A204.1 (cell line): ENCODE results near the gene TSR3.

ENCODE experiments used
- FAIRE-seq: peaks from 2 replicates; lab custom pipeline; 2012; peaks lifted over from hg19 to GRCh38; lab: Jason Lieb, UNC

Gene TSR3

DNA sequence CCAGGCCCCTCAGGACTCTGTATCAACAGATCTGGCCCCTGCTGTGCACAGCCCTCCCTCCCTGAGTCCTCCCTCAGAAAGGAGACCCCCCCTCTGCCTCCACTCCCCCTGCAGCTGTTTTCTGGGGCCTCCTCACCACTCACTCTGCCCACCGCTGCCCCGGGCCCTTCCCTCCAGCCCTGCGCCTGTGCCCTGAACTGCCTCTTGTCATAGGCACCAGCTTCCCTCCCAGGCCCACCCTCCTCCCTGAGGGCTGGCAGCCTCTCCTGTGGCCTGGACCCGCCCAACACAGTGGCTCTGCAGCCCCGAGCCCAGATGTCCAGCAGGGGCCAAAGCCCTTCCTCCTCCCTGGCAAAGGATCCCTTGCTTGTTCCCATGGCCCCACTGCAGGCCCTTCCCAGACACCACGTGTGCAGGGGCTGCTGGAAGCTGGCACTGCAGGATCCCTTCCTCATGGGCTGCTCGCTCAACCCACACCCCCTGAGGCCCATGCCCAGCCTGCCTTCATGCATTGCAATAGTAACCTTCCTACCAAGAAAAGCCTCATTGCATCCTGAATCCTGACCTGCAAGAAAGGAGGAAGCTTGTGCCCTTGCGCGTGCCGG is 25.8 kb upstream of the TSR3 start:
- FAIRE-seq = no peak

DNA sequence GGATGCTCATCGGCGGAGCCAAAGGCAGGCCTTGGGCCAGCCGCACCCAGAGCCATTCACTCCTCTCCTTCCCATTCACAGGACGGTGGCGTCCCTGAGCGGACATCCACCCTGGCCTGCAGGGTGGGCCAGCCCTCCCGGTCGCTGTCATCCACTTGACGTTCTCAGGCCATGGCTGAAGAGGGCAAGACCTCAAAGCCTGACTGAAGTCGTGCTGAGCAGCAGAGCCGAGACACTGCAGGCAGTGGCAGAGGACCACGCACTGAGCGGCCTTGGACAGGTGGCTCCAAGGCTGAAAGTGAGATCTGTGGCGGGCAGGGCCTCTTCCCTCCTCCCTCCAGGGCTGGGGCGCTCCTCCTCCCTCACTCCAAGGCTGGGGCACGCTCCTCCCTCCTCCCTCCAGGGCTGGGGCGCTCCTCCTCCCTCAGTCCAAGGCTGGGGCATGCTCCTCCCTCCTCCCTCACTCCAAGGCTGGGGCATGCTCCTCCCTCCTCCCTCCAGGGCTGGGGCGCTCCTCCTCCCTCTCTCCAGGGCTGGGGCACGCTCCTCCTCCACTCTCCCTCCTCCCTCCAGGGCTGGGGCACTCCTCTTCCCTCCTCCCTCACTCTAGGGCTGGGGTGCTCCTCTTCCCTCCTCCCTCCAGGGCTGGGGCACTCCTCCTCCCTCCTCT is 24.2 kb upstream of the TSR3 start:
- no peak for FAIRE-seq

DNA sequence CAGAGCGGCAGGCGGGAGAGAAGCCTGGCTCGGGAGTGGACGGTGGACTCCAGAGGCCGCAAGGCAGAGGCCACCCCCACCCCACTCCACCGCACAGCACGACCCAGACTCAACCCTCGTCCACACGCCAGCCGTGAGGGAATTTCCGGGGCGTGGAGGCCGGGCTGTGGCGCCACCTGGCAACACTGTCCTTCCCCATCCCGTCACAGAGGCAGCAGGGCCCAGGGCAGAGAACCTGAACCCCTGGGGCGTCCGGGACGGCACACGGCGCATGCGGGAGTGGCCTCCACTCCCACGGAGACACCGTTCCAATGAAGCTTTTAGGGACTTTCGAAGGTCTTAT is 23.6 kb upstream of the TSR3 start:
- FAIRE-seq = no peak

DNA sequence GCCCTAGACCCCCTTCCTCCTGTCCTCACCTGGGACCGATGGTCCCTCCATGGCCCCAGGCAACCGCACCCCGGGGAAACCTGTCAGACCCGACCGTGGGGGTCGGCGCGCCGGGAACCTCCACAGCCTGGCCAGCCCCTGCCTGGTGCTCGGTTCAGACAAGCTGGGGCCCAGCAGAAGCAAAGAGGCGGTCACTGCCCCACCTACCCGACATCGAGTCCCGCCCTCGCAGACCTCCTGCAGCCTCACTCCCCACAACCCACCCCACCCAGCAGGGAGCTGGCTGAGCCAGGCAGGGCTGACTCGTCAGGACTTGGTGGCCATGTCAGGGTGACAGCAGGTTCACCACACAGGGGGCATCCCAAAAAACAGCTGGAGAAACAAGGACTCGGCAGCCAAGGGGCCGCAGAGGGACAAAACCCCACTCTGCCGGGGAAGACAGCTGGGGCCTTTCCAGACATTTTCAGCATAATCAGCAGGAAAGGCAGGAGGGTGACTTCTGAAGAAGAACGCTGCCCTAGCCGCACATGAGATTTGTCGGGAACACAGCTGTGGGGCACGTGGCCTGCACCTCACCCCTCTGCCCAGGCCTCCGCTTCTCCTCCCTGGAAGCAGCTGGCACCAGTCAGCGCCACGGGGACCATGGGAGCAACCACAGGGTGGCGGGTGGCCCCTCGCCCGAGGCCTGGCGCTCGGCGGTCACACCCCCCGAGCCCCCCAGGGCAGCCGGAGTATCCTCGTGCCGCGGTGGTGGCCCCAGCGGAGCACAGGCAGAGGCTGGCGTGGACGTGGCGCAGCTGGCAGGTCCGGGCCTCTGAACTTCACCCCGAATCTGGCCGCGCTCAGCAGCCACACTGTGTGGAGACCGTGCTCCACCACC is 23.0 kb upstream of the TSR3 start:
- no peak for FAIRE-seq

DNA sequence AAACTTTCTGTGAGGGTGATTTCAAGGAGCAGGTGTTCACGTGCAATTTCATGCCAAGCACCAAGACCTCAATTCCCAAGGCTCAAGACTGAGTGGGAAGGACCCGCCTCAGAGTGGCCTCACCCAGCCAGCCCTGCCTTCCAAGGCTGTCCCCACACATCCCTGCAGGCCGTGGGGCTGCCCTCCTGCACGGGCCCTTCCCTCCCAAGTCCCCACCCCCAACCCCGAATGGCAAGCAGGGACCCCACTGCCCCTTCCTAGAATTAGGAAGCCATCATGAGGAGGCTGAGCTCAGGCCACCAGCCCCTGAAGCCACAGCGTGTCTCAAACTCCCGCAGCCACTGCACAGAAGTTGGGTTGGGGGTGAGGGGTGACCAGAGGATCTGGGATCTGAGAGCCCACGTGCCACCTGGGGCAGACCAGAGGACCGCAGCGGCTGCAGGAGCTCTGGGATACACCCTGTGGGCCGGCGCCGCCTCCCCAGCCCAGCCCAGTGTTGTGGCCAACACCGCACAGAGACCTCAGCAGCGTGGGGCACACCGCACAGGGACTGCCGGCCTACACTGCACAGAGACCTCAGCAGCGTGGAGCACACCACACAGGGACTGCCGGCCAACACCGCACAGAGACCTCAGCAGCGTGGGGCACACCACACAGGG is 20.7 kb upstream of the TSR3 start:
- FAIRE-seq = no peak

DNA sequence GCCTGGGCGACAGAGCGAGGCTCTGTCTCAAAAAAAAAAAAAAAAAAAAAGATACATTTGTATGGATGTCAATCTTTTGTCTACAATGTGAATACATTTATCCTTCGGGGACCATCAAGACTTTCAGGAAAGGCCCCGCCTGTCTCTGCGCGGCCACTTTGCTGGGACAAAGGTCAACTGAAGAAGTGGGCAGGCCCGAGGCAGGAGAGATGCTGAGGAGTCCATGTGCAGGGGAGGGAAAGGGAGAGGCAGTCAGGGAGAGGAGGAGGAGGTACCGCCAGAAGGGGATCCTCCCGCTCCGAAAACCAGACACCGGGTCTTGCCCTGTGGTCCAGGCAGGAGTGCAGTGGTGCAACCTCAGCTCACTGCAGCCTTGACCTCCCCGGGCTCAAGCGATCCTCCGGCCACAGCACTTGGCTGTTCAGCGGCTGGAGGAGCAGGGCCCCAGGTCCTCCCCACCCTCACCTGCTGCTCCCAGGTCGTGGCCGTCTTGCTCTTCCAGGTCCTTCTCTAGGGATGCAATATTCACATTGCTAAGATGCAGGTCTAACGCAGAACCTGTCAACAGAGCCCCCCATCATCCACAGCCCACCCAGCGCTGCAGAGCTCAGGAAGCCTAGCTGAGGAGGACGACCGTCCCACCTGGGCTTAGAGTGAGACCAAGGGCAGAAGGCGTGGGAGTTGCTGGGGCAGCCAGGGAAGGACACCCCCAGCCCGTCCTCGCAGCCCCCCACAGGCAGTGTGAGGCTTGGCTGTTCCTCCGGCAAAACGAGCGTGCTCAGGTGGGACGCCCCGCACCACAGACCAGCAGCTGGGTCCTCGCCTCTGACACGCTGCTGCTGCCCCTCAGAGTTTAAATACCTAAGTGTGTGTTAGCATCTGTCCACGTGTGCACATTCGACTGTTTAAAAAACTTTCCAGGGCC is 19.6 kb upstream of the TSR3 start:
- no peak for FAIRE-seq

DNA sequence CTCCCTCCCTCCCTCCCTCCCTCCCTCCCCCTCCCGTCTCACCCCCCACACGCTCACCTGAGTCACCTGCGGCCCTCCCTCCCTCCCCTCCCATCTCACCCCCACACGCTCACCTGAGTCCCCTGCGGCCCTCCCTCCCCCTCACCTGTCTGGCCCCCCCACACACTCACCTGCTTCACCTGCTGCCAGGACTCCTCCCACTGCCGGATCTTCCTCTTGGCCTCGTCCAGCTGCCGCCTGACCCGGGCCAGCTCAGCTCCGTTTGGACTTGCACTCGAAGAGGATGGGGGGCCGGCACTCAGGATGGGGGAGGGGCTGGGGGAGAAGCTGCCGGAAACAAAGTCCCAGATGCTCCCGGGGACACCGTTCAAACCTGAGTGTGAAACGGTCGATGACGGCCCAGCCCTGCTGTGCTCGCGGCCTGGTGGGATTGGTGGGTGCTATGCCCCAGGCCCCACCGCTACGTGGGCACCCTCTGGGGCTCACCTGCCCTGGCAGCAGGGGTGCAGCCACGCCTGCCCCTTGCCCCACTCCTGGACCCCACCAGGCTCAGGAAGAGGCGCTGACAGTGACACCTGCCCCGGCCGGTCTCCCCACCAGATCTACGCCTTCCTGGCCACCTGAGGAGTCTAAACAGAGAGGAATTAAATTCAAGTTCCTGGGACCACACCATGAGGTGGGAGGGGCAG is 16.0 kb upstream of the TSR3 start:
- no peak for FAIRE-seq

DNA sequence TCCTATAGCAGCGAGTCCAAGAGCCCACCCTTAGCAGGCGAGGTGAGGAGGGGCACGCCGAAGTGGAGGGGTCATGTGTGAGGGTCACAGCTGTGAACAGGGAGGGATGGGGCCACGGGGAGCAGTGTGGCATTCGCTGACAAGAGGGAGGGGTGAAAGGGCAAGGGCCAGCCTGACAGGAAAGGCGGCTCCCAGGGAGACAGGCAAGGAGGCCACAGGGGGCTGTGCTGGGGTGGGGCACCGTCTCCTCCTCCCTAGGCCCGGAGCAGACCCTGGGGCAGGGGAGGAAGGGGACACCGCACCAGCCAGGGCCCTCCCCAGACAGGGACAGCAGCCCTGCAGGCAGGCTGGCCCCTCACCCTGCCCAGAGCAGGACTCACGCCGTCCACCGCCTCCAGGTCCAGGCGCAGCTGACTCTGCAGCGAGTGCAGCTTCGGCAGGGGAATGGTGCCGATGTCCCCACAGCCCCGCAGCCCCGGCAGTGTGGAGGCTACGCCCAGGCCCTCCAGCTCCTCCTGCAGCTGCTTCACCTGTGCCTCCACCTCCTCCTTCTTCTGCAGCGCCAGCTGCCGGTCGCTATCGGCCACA is 15.1 kb upstream of the TSR3 start:
- FAIRE-seq = no peak

DNA sequence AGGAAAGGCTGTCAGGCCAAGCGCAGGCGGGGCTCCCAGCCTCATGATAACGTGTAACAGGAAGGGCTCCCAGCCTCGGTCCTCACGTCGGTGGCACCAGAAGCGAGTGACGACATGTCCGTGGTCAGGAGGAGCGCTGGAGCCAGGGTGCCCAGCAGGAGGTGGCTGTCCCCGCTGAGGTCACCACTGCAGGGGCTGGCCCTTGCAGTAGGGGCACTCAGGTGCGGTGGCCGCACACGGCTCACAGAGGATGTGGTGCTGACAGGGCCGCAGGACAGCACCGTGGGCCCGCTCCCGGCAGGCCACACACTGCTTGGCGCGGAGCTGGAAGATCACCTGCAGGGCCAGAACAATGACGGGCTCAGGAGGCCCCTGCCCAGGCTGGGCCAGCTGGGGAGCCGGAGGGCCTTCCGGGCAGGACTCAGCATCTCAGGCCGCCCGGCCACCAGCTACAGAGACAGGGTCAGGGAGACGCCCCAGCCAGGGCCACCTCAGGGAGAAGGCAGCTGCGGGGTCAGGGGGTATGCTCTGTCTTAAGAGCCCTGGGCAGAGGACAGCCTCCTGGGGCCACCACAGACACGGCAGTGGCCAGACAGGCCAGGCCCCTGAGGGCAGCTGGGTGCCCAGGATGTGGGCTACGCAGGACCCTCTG is 14.5 kb upstream of the TSR3 start:
- FAIRE-seq = no peak

DNA sequence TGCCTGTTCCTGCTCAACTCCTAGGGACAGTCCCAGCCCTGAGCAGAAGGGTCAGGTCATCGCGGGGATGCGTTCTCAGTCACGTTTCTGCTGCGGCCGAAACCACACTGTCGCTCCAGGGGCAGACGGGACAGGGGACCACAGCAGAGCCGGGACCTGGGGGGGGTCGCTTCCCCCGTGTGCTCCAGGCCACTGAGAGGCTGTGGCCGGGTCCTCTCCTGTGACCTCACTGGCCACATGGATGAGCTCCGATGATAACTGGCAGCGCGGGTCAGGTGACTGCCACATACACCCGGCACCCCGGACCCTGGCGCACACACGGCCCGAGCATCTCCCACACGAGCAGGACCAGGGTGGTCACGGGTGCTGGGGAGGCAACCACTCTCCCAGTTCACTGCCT is 12.8 kb upstream of the TSR3 start:
- FAIRE-seq = no peak

DNA sequence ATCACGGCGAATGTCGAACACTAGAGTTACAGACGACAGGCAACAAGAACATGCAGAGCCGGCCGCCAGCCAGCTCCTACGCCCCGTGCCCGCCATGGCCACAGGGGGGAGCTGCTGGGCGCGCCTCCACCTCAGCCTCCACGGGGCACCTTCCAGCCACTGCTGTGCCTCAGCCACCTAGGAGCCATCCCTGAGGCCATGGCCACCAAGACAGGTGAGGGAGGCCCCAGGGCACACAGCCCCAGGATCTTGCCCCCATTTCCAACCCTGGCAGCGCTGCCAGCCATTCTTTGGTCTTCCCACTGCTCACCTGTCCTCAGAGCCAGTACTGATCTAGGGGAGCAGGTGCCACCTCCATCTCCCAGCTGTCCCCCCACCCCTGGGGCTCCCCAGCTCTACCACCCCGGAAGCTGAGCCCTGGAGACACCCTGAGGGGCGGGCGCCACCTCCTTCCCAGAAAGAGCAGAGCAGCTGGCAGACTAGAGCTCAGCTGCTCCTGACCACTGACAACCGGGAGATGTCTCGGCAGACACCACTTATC is 11.9 kb upstream of the TSR3 start:
- FAIRE-seq = no peak

DNA sequence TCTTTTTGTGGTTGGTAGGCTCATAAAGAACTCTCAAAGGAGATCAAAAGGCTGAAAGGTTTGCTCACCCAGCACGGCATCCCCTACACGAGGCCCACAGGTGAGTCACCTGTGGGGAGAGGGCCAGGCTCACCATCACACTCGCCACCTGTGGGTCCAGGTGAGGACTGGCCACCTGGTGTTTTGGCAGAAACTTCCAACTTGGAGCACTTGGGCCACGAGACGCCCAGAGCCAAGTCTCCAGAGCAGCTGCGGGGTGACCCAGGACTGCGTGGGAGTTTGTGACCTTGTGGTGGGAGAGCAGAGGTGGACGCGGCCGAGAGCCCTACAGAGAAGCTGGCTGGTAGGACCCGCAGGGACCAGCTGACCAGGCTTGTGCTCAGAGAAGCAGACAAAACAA is 11.1 kb upstream of the TSR3 start:
- no peak for FAIRE-seq

DNA sequence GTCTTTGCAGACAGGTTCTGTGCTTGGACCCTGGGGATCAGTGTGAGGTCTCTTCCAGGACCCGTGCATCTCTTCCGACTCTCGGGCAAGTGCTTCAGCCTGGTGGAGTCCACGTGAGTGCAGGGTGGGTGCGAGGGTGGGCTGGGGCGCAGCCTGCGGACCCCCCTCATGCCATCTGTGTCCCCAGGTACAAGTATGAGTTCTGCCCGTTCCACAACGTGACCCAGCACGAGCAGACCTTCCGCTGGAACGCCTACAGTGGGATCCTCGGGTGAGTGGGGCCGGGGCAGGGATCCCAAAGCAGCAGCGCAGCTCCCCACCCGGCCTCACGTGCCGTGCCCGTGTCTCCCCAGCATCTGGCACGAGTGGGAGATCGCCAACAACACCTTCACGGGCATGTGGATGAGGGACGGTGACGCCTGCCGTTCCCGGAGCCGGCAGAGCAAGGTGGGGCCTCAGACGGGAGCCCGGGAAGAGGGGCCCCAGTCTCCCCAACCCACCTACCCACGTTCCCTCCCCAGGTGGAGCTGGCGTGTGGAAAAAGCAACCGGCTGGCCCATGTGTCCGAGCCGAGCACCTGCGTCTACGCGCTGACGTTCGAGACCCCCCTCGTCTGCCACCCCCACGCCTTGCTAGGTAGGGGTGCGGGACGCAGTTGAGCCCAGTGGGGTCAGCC is 10.1 kb upstream of the TSR3 start:
- FAIRE-seq = no peak

DNA sequence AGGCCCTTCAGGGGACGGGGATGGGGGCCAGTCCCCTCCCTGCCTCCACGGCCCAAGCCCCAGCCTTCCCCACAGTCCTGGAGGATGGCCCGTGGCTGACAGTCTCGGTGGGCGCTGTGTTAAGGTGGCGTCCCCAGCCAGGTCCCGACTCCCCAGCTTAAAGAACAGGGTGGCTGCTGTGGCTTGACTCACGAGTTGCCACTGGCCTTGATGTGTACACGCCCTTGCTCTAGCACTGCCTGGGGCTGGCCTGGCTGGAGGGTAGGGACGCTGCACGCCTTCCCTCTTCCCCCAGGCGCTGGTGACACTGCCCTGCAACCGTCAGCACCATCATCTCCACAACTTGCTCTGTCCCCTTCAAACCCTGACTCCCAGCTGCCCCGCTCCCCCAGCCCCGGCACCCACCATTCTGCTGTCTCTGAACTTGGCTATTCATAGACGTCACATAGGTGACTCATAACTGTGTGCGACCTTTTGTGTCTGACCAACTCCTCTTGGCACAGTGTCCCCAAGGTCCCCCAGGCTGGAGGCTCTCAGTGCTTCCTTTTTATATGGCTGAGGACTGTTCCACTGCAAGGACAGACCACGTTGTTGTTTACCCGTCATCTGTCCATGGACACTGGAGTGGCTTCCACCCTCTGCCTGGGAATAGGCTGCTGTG is 6.4 kb upstream of the TSR3 start:
- FAIRE-seq = no peak

DNA sequence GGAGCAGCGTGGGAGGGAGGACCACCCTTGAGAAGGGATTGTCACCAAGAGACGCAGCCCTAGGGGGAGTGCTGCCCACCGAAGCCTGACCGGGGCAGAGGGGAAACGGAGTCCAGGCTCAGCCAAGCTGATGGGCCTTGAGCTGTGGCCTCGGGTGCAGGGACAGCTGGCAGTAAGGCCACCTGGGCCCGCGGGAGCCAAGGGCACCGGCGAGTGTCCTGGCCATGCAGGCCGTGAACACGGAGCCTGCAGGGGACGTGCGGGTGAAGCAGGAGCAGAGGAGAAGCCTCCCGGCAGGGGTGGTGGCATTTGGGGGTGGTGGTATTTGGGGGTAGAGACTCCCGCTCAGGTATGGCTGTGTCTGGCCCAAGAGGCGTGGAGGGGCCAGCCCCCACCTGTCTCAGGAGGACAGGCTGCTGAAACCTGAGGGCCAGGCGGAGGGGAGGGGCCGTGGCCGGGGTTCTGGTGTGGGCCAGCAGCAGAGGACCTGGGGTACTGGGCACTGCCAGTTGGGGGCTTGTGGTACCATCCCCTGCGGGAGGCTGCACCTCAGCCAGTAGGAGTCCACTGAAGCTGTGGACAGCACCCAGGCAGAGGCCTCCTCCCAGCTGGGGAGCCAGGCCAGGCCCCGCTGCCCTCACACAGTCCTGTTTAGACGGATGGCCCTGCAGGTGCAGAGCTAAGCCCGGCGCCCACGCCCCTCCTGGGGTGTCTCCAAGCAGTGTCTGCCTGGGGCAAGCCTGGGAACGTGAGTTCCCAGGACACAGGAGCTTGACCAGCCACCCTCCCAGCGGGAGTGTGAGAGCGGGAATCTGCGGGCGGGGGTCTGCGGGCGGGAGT is 4.6 kb upstream of the TSR3 start:
- no peak for FAIRE-seq

DNA sequence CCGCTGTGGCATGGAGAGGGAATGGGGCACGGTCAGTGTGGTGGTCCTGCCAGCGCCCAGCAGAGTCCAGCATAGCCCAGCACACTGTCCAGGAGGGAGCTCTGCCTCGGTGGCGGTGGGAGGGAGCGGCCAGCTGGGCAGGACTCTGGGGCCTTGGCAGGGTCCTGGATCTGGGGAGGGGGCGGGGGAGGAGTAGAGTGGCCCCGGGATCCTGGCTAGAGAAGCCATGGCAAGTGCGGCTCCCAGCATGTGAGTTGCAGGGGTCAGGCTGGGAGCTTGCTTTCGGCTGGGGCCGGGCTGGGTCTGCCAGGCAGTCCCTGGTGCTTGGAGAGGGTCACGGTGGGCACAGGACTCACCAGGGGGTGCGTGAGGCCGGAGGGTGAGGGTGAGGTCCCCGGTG is 3.9 kb upstream of the TSR3 start:
- FAIRE-seq = no peak

DNA sequence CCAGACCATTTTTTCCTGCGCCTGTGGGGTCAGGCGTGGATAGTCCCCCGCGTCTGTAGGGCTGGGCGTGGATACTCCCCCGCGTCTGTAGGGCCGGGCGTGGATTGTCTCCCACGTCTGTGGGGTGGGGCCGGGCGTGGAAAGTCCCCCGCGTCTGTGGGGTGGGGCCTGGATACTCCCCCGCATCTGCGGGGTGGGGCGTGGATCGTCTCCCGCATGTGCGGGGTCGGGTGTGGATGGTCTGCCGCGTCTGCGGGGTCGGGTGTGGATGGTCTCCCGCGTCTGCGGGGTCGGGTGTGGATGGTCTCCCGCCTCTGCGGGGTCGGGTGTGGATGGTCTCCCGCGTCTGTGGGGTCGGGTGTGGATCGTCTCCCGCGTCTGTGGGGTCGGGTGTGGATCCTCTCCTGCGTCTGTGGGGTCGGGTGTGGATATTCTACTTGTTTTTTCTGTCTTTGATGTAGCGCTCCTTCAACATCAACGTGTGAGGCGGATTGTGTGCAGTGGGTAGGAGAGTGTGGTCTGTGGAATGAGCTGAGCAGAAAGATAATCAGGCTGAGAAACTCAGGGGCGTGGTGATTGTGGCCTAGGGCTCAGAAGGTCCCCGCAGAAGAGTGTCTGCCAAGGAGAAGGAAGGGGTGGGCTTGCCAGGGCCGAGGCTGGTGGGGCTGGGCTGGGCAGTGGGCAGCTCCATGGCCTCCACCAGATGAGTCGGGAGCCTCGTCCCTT is 3.3 kb upstream of the TSR3 start:
- no peak for FAIRE-seq
